Measurements from ENCODE around the gene SLC35G2. TPM values are rescaled to one million over a fixed set of nuclear protein-coding genes. Genes with fewer than 3 reads are reported as not detected.
"Not testable (repeated sequence)": the region's sequence is repeated elsewhere in the genome, so short reads cannot be mapped to it uniquely, and the experiment has no call there.

Gene SLC35G2
- polyA plus RNA-seq, 2 of the 4 experiments (the other 2 are of a cell fraction), result 17.2 to 34.8 TPM

GRCh38 chr3:136861890-136862616, 43.1 kb downstream of the SLC35G2 start, which contains the start of gene NCK1 (continued):
- TF ChIP-seq RFX5 (IDR thresholded peaks at IDR 0.05), result 0 out of 2 replicates have a peak, but pooled peaks have one; percentile 46

GRCh38 chr3:136862617-136863322, 43.8 kb downstream of the SLC35G2 start:
- Histone ChIP-seq H3K9me3 (no peaks in the 10 kb centered on the region), H3K4me2 (peak overlapping the region; percentile 87), H3K4me1 (0 out of 3 replicates have a peak, but pooled peaks cover 12% of the 10 kb centered on the region), H3K4me3 (peak overlapping the region; percentile 77), H3K27ac (peak overlapping the region; percentile 91 to 98)
- ATAC-seq (peak; percentile 70 to 71), FAIRE-seq (no peak), DNase-seq (ENCODE audit: low read depth in 1 of 2, low spot score in 1 of 2) (peak; percentile 39 to 75)
- ChIA-PET POLR2A (interaction anchor here (1.1 to 2.2 kb wide), 8 partner anchors 23 to 666 kb away, joined by 3 to 30 read pairs (median 6); partner anchors contain the start of genes IL20RB, MSL2, SLC35G2 and STAG1), CTCF (interaction anchor here (0.6 to 1.4 kb wide), 4 partner anchors 103 to 151 kb away, joined by 3 read pairs; partner anchors contain the start of gene STAG1)
- TF ChIP-seq CEBPB (IDR thresholded peaks at IDR 0.05) (peak in 1 of 2 experiments; percentile 37; a peak in 1 of 4 replicates), JUN (IDR thresholded peaks at IDR 0.05) (0 out of 5 replicates have a peak, but pooled peaks of 1 of the 2 experiments have one; percentile 7), CTCF (IDR thresholded peaks at IDR 0.05) (no peak)
- WGBS (ENCODE audit: missing lambda C conversion rate), result 2% methylated on average over 14 of the region's 39 CpGs

DNA sequence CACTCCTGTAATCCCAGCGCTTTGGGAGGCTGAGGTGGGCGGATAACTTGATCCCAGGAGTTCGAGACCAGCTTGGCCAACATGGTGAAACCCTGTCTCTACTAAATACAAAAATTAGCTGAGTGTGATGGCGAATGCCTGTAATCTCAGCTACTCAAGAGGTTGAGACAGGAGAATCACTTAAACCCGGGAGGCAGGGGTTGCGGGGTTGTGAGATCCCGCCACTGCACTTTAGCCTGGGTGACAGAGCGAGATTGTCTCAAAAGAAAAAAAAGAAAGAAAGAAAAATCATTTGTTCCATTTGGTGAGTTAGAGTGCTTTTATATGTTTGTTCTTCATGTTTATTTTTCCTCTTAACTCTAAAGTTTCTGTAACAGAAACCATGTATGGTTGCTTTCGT, 50.4 kb downstream of the SLC35G2 start:
- POLR2A ChIA-PET, result no interaction called here
- Histone ChIP-seq H3K9me3 (no peaks in the 10 kb centered on the region), H3K4me2 (no peak overlapping the region), H3K4me1 (no peaks in the 10 kb centered on the region), H3K27ac (no peak overlapping the region), H3K4me3 (no peak overlapping the region)
- DNase-seq (ENCODE audit: low read depth in 1 of 2, low spot score in 1 of 2), result no peak
- no peak for FAIRE-seq
- TF ChIP-seq RNF2 (IDR thresholded peaks at IDR 0.05; ENCODE audit: borderline replicate concordance, low read depth), result no peak
- no peak for ATAC-seq
- CTCF ChIA-PET, result no interaction called here
- 96% methylated on average over 9 of the region's 9 CpGs for WGBS (ENCODE audit: missing lambda C conversion rate)

- H3K4me2 ChIP-seq; H3K4me3 ChIP-seq; FAIRE-seq; POLR2A ChIA-PET; H3K9me3 ChIP-seq; ATAC-seq; H3K27ac ChIP-seq; H3K4me1 ChIP-seq; DNase-seq (ENCODE audit: low read depth in 1 of 2, low spot score in 1 of 2): not testable (repeated sequence)
- CTCF ChIA-PET, result interaction anchor here (0.6 kb wide), 1 partner anchor 659 kb away, joined by 3 read pairs; no protein-coding TSS in a partner anchor
- 96% methylated on average over 3 of the region's 3 CpGs for WGBS (ENCODE audit: missing lambda C conversion rate)
Measured at GRCh38 chr3:136872258-136872657, 53.3 kb downstream of the SLC35G2 start.

DNA sequence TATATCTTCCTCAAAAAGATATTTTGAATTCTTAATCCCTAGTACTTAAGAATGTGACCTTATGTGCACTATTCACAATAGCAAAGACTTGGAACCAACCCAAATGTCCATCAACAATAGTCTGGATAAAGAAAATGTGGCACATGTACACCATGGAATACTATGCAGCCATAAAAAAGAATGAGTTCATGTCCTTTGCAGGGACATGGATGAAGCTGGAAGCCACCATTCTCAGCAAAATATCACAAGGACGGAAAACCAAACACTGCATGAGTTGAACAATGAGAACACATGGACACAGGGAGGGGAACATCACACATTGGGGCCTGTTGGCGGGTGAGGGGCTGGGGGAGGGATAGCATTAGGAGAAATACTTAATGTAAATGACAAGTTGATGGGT, 60.6 kb downstream of the SLC35G2 start:
- DNase-seq (ENCODE audit: low read depth in 1 of 2, low spot score in 1 of 2); CTCF ChIA-PET; FAIRE-seq; H3K4me2 ChIP-seq; POLR2A ChIA-PET; H3K4me3 ChIP-seq; ATAC-seq; H3K27ac ChIP-seq; H3K4me1 ChIP-seq; H3K9me3 ChIP-seq: not testable (repeated sequence)
- WGBS (ENCODE audit: missing lambda C conversion rate), result 93% methylated on average over 2 of the region's 2 CpGs

- Histone ChIP-seq H3K4me3 (no peak overlapping the region), H3K4me2 (no peak overlapping the region), H3K4me1 (peaks cover 6% of the 10 kb centered on the region; the same call in 2 of the 3 replicates), H3K9me3 (no peaks in the 10 kb centered on the region), H3K27ac (no peak overlapping the region)
- DNase-seq (ENCODE audit: low read depth in 1 of 2, low spot score in 1 of 2) (no peak), FAIRE-seq (no peak), ATAC-seq (no peak)
- TF ChIP-seq JUNB (IDR thresholded peaks at IDR 0.05) (no peak), NFE2L2 (conservative IDR thresholded peaks at IDR 0.05; ENCODE audit: low read length) (no peak), KDM5A (IDR thresholded peaks at IDR 0.05) (no peak), NR3C1 (IDR thresholded peaks at IDR 0.05) (no peak), HOXA7 (CRISPR knock-in tag; IDR thresholded peaks at IDR 0.05) (no peak), ZNF302 (CRISPR knock-in tag; IDR thresholded peaks at IDR 0.05) (no peak), KDM1A (IDR thresholded peaks at IDR 0.05; ENCODE audit: low read depth) (no peak), RAD21 (conservative IDR thresholded peaks at IDR 0.05 in 1 of 2, IDR thresholded peaks at IDR 0.05 in 1 of 2) (no peak), HEYL (CRISPR knock-in tag; IDR thresholded peaks at IDR 0.05) (no peak)
- TF ChIP-seq, protein P1, sequence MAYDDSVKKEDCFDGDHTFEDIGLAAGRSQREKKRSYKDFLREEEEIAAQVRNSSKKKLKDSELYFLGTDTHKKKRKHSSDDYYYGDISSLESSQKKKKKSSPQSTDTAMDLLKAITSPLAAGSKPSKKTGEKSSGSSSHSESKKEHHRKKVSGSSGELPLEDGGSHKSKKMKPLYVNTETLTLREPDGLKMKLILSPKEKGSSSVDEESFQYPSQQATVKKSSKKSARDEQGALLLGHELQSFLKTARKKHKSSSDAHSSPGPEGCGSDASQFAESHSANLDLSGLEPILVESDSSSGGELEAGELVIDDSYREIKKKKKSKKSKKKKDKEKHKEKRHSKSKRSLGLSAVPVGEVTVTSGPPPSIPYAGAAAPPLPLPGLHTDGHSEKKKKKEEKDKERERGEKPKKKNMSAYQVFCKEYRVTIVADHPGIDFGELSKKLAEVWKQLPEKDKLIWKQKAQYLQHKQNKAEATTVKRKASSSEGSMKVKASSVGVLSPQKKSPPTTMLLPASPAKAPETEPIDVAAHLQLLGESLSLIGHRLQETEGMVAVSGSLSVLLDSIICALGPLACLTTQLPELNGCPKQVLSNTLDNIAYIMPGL (CRISPR knock-in tag; IDR thresholded peaks at IDR 0.05; ENCODE audit: borderline replicate concordance), result no peak
- ChIA-PET POLR2A (no interaction called here), CTCF (no interaction called here)
- 100% methylated on average over 1 of the region's 1 CpG for WGBS (ENCODE audit: missing lambda C conversion rate)
Measured at GRCh38 chr3:136882571-136882970, 63.6 kb downstream of the SLC35G2 start.
